CD14-positive monocyte (primary cell): ENCODE measurements around the gene SMAD6. TPM values are rescaled to one million over a fixed set of nuclear protein-coding genes. Genes with fewer than 3 reads are reported as not detected.

ENCODE experiments used
- DNase-seq, 3 donors: peaks; one replicate each; pipeline ENCODE4 v3.0.0-alpha.2; 2011 to 2022
- H2AFZ ChIP-seq: 2 replicates; pipeline ENCODE4 v1.6.0; 2012; ENCODE audit warnings: mild to moderate bottlenecking, low read depth, low read length, inconsistent platforms; ENCODE audit not compliant: insufficient read depth, poor library complexity, severe bottlenecking
- H3K27ac ChIP-seq, 2 donors: 1 replicate in 1 of 2; 2 replicates in 1 of 2; pipeline ENCODE4 v1.5.1; 2012 to 2013; ENCODE audit warnings: low read length in 2 of 2, control low read depth in 1 of 2, inconsistent platforms in 1 of 2, low read depth in 1 of 2, mild to moderate bottlenecking in 1 of 2
- H3K27me3 ChIP-seq, 2 donors: one replicate each; pipeline versions ENCODE4 v1.6.0 to v1.6.1; 2011 to 2013; ENCODE audit warnings: low read length in 2 of 2; ENCODE audit not compliant: control insufficient read depth in 2 of 2, insufficient read depth in 2 of 2
- H3K36me3 ChIP-seq, 2 donors: replicated peaks in 1 of 2; 1 replicate in 1 of 2; 2 replicates in 1 of 2; pipeline versions ENCODE4 v1.5.1 to v1.6.1; 2012 to 2013; ENCODE audit warnings: low read length in 2 of 2, control low read depth in 1 of 2, inconsistent platforms in 1 of 2, mild to moderate bottlenecking in 1 of 2; ENCODE audit not compliant: insufficient read depth in 2 of 2, control insufficient read depth in 1 of 2
- H3K4me1 ChIP-seq, 2 donors: 1 replicate in 1 of 2; 2 replicates in 1 of 2; pipeline versions ENCODE4 v1.5.1 to v1.6.1; 2012 to 2013; ENCODE audit warnings: low read length in 2 of 2, control low read depth in 1 of 2, inconsistent platforms in 1 of 2, mild to moderate bottlenecking in 1 of 2, moderate library complexity in 1 of 2; ENCODE audit not compliant: insufficient read depth in 2 of 2, control insufficient read depth in 1 of 2
- H3K4me2 ChIP-seq: replicated peaks from 2 replicates; pipeline ENCODE3; 2012; ENCODE audit warnings: low read length, moderate library complexity, mild to moderate bottlenecking; ENCODE audit not compliant: poor library complexity, severe bottlenecking; ENCODE audit errors: extremely low read depth
- H3K4me3 ChIP-seq, 3 experiments: fragments of 200-600 bp in 1 of 3; sonication (generic) in 1 of 3; replicated peaks in 1 of 3; 1 replicate in 2 of 3; 2 replicates in 1 of 3; pipeline ENCODE4 v1.5.1; 2011 to 2013; ENCODE audit warnings: low read length in 3 of 3, mild to moderate bottlenecking in 3 of 3, control low read depth in 2 of 3, low read depth in 2 of 3, inconsistent platforms in 1 of 3, moderate library complexity in 1 of 3
- H3K79me2 ChIP-seq: 2 replicates; pipeline ENCODE4 v1.6.0; 2012; ENCODE audit warnings: mild to moderate bottlenecking, control low read depth, inconsistent platforms, low read length, moderate library complexity; ENCODE audit not compliant: insufficient read depth
- H3K9ac ChIP-seq: 2 replicates; pipeline ENCODE4 v1.6.0; 2017; ENCODE audit warnings: low read length, mild to moderate bottlenecking; ENCODE audit not compliant: insufficient read depth, poor library complexity, severe bottlenecking
- H3K9me3 ChIP-seq, 2 donors: replicated peaks in 1 of 2; 1 replicate in 1 of 2; 2 replicates in 1 of 2; pipeline versions ENCODE4 v1.5.1 to v1.6.1; 2012 to 2013; ENCODE audit warnings: low read length in 2 of 2, control low read depth in 1 of 2; ENCODE audit not compliant: control insufficient read depth in 1 of 2, insufficient read depth in 1 of 2
- H4K20me1 ChIP-seq: 2 replicates; pipeline ENCODE4 v1.6.0; 2012; ENCODE audit warnings: mild to moderate bottlenecking, low read length, control low read depth, moderate library complexity; ENCODE audit not compliant: insufficient read depth
- H3K27ac Mint-ChIP-seq, 7 donors: one replicate each; pipeline ENCODE4 v1.8.0; 2020; ENCODE audit warnings: mild to moderate bottlenecking in 7 of 7, mixed read lengths in 7 of 7, moderate library complexity in 6 of 7, inconsistent platforms in 2 of 7
- H3K27me3 Mint-ChIP-seq, 3 donors: one replicate each; pipeline ENCODE4 v1.8.0; 2021 to 2022; ENCODE audit warnings: low read depth in 3 of 3, mild to moderate bottlenecking in 3 of 3, mixed read lengths in 3 of 3, moderate library complexity in 3 of 3, inconsistent platforms in 1 of 3
- H3K36me3 Mint-ChIP-seq, 2 donors: one replicate each; pipeline ENCODE4 v1.8.0; 2020; ENCODE audit warnings: mixed read lengths in 2 of 2, inconsistent platforms in 1 of 2, mild to moderate bottlenecking in 1 of 2
- H3K4me1 Mint-ChIP-seq: one replicate; pipeline ENCODE4 v1.8.0; 2020; ENCODE audit warnings: mild to moderate bottlenecking, mixed read lengths
- H3K4me3 Mint-ChIP-seq, 2 donors: one replicate each; pipeline ENCODE4 v1.8.0; 2020; ENCODE audit warnings: mild to moderate bottlenecking in 2 of 2, mixed read lengths in 2 of 2, moderate library complexity in 1 of 2
- H3K9me3 Mint-ChIP-seq, 7 donors: one replicate each; pipeline ENCODE4 v1.8.0; 2020 to 2022; ENCODE audit warnings: mixed read lengths in 7 of 7, mild to moderate bottlenecking in 6 of 7, moderate library complexity in 6 of 7, inconsistent platforms in 2 of 7
- WGBS: methylation state at CpG from one replicate; pipeline ENCODE4 v1.1.5; 2013; ENCODE audit warnings: missing lambda C conversion rate; ENCODE audit not compliant: insufficient coverage; 5-methylcytosine and 5-hydroxymethylcytosine counted together
- intact Hi-C, 2 donors: fragments of 100-400 bp; cut with micrococcal nuclease; formaldehyde crosslinking; loops; one replicate each; pipeline versions ENCODE4 v1.15.0 to v1.15.1; 2023
- polyA plus RNA-seq, 3 donors: library from polyadenylated mRNA; depleted of rRNA in 1 of 3; unstranded in 2 of 3; stranded (reverse) in 1 of 3; fragments of 300-500 nt in 2 of 3; fragments of >200 nt in 1 of 3; fragmentation: Illumina TruSeq in 2 of 3; gene quantifications; 1 replicate in 2 of 3; 2 replicates in 1 of 3; pipeline ENCODE4 v1.2.3, GENCODE V29; 2012 to 2021
- TF ChIP-seq, protein P1 (sequence below): fragments of 200-600 bp; IDR thresholded peaks from one replicate; pipeline ENCODE4 v1.8.0; 2022; ENCODE audit warnings: antibody characterized with exemption, mild to moderate bottlenecking

The SMAD6 gene
- polyA plus RNA-seq, 3 donors: 0.31 TPM; not detected in 2

DNA sequence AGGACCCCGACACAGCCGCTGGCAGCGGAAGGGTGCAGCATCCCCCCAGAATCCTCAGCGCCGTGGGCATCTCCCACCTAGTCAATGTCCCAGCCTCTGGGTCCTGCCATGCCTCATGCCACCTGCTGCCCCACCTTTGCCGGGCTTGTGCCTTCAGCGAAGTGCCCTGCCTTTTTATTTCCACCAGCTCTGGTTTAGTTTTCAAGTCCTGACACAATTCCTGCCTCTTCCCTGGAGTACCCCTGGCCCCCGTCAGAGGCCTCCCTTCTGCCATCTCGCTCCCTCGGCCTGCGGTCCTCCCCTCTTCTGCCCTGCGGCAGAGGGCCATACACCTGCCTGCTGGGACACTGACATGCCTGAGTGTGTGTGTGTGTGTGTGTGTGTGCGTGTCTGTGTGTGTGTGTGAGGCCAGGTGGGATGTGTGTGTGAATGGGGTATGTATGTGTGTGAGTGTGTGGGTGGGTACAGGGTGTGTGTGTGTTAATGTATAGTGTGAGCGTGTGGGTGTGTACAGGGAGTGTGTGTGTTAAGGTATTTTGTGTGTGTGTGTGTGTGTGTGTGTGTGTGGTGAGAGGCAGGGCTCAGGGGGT is 129.9 kb downstream of the SMAD6 start:
- H3K9me3 Mint-ChIP-seq: peaks cover 0 to 12% (median 10%) of the 10 kb centered on the region in 7 donors
- intact Hi-C loops: loop anchor here in 1 of 2 donors (10.0 kb wide), 1 partner anchor 127 kb away; the partner anchor contains the start of gene SMAD6
- Histone ChIP-seq H3K36me3 (no peaks in the 10 kb centered on the region), H2AFZ (no peak overlapping the region), H3K4me2 (no peak overlapping the region), H3K27ac (peak overlapping the region; percentile 3 to 10), H3K9me3 (peaks cover 0 to 8% of the 10 kb centered on the region in 2 donors), H3K4me1 (peaks cover 47 to 57% of the 10 kb centered on the region in 2 donors), H3K79me2 (no peaks in the 10 kb centered on the region), H3K4me3 (no peak overlapping the region), H3K9ac (no peak overlapping the region), H4K20me1 (no peaks in the 10 kb centered on the region), H3K27me3 (no peaks in the 10 kb centered on the region)
- TF ChIP-seq, protein P1, sequence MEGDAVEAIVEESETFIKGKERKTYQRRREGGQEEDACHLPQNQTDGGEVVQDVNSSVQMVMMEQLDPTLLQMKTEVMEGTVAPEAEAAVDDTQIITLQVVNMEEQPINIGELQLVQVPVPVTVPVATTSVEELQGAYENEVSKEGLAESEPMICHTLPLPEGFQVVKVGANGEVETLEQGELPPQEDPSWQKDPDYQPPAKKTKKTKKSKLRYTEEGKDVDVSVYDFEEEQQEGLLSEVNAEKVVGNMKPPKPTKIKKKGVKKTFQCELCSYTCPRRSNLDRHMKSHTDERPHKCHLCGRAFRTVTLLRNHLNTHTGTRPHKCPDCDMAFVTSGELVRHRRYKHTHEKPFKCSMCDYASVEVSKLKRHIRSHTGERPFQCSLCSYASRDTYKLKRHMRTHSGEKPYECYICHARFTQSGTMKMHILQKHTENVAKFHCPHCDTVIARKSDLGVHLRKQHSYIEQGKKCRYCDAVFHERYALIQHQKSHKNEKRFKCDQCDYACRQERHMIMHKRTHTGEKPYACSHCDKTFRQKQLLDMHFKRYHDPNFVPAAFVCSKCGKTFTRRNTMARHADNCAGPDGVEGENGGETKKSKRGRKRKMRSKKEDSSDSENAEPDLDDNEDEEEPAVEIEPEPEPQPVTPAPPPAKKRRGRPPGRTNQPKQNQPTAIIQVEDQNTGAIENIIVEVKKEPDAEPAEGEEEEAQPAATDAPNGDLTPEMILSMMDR: no peak
- DNase-seq: no peak
- peak overlapping the region in 6 of 7 donors; percentile 9 to 91 (median 90) for H3K27ac Mint-ChIP-seq
- H3K4me1 Mint-ChIP-seq: peaks cover 54% of the 10 kb centered on the region
- H3K27me3 Mint-ChIP-seq: no peaks in the 10 kb centered on the region
- H3K36me3 Mint-ChIP-seq: peaks cover 0 to 2% of the 10 kb centered on the region in 2 donors
- WGBS: 93% methylated on average over 10 of the region's 14 CpGs
- H3K4me3 Mint-ChIP-seq: no peak overlapping the region

Other genes starting within 250 kb of the SMAD6 start
- gene SNAPC5, start 204.5 kb upstream of the SMAD6 start, polyA plus RNA-seq: 10 to 100 TPM; 15.6 to 32.5 (median 30.2) TPM
- gene RPL4, start 197.4 kb upstream of the SMAD6 start, polyA plus RNA-seq: 1,000 to 10,000 TPM in 1 of 3 donors, 100 to 1,000 TPM in 2; 533 to 1,696 (median 536) TPM
- 1 to 10 TPM; 1.4 to 3.1 (median 2.4) TPM for gene ZWILCH, start 196.9 kb upstream of the SMAD6 start, polyA plus RNA-seq
- gene LCTL, start 136.2 kb upstream of the SMAD6 start, polyA plus RNA-seq: not detected